ENCODE data around the gene NPEPL1.

- no peak for TF ChIP-seq CTCF (IDR thresholded peaks at IDR 0.05)
- TF ChIP-seq POLR2A (IDR thresholded peaks at IDR 0.05), result no peak
These were observed 28.3 kb upstream of the NPEPL1 start for GRCh38 chr20:58664331-58664730.
